Measurements from ENCODE around the gene DTNB. TPM values are rescaled to one million over a fixed set of nuclear protein-coding genes. Genes with fewer than 3 reads are reported as not detected.

Gene DTNB
- total and polyA plus RNA-seq, 10 of the 15 experiments (the other 5 are each of a cell fraction or from before 2014, with no cell fraction given), result 4.5 to 30.6 (median 11.9) TPM

DNA sequence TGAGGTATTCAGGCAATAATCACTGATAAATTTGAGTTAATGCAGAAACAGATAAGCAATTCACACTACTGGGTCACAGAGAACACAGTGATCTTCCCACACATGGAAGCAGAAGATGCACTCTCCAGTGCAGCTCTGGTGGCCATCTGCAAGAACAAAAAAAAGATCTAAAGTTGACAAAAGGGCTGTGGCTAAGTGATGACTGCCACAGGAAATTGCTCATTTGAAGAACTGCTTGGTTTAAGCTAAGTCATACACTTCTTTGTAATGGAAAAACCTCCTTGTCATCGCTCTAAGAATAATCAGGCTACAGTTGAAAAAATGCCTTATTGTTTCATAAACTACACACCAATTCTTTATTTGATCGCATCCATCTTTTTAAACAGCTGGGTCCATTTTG lies 115.1 kb downstream of the DTNB start (continued):
- TF ChIP-seq ZNF687 (IDR thresholded peaks at IDR 0.05) (peak; percentile 86), KLF5 (IDR thresholded peaks at IDR 0.05; ENCODE audit: partially characterized antibody) (no peak), ESRRA (IDR thresholded peaks at IDR 0.05; ENCODE audit: low read length) (no peak), RCOR1 (conservative IDR thresholded peaks at IDR 0.05; ENCODE audit: low read depth, low read length) (no peak), SMAD5 (IDR thresholded peaks at IDR 0.05; ENCODE audit: low read depth) (no peak), ATF2 (IDR thresholded peaks at IDR 0.05; ENCODE audit: low read length) (peak; percentile 95), MEF2B (IDR thresholded peaks at IDR 0.05; ENCODE audit: partially characterized antibody, poor library complexity, severe bottlenecking) (peak; percentile 31), JUNB (IDR thresholded peaks at IDR 0.05) (peak; percentile 93), GABPA (IDR thresholded peaks at IDR 0.05; ENCODE audit: low read depth) (peak; percentile 76), ZNF592 (IDR thresholded peaks at IDR 0.05) (no peak; the same call in 1 of the 2 replicates)
- TF ChIP-seq, protein P1, sequence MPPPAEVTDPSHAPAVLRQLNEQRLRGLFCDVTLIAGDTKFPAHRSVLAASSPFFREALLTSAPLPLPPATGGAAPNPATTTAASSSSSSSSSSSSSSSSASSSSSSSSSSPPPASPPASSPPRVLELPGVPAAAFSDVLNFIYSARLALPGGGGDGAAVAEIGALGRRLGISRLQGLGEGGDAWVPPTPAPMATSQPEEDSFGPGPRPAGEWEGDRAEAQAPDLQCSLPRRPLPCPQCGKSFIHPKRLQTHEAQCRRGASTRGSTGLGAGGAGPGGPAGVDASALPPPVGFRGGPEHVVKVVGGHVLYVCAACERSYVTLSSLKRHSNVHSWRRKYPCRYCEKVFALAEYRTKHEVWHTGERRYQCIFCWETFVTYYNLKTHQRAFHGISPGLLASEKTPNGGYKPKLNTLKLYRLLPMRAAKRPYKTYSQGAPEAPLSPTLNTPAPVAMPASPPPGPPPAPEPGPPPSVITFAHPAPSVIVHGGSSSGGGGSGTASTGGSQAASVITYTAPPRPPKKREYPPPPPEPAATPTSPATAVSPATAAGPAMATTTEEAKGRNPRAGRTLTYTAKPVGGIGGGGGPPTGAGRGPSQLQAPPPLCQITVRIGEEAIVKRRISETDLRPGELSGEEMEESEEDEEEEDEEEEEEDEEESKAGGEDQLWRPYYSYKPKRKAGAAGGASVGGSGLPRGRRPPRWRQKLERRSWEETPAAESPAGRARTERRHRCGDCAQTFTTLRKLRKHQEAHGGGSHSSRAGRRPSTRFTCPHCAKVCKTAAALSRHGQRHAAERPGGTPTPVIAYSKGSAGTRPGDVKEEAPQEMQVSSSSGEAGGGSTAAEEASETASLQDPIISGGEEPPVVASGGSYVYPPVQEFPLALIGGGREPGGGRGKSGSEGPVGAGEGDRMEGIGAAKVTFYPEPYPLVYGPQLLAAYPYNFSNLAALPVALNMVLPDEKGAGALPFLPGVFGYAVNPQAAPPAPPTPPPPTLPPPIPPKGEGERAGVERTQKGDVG (CRISPR knock-in tag; IDR thresholded peaks at IDR 0.05), result no peak
- TF ChIP-seq, protein P2, sequence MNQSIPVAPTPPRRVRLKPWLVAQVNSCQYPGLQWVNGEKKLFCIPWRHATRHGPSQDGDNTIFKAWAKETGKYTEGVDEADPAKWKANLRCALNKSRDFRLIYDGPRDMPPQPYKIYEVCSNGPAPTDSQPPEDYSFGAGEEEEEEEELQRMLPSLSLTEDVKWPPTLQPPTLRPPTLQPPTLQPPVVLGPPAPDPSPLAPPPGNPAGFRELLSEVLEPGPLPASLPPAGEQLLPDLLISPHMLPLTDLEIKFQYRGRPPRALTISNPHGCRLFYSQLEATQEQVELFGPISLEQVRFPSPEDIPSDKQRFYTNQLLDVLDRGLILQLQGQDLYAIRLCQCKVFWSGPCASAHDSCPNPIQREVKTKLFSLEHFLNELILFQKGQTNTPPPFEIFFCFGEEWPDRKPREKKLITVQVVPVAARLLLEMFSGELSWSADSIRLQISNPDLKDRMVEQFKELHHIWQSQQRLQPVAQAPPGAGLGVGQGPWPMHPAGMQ (IDR thresholded peaks at IDR 0.05; ENCODE audit: borderline replicate concordance), result no peak

Data from GM12878 (cell line).